Eye (tissue), 1 donor: Measurements from ENCODE around the gene ADIPOR2.

ENCODE experiments used
- DNase-seq: peaks from one replicate; pipeline ENCODE4 v3.0.0-alpha.2; 2015

The ADIPOR2 gene

GRCh38 chr12:1832801-1833595 is 142.1 kb downstream of the ADIPOR2 start:
- no peak for DNase-seq

GRCh38 chr12:1833596-1834028 is 142.7 kb downstream of the ADIPOR2 start:
- DNase-seq = no peak

GRCh38 chr12:1834186-1834925 is 143.5 kb downstream of the ADIPOR2 start:
- DNase-seq = no peak

- DNase-seq = peak; percentile 68
Observed at GRCh38 chr12:1835211-1836131, 144.6 kb downstream of the ADIPOR2 start.

DNA sequence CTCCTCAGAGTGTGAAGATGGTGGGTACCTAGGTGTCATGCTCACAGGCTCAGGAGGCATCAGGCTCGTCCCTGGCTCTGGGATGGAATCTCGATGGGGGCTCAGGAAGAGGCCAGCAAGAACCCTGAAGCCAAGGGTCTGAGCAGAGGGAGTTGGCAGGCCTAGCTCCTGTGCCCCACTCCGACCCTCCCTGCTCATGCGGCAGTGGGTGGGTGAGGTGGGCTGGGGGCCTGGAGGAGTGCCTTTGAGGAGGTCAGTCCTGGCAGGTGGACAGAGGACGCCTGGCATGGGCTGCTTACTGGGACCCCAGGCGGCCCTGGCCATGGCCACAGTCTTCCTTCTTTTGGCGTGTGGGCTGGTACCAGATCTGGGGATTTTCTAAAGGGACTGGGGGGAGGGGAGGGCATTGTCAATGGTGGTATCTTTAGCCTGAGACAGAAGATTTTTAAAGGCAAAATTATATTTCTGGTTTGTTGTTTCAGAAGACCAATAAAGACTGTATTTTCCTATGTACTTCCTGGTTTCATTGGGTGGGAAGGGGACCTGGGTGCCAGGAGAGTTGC is 145.5 kb downstream of the ADIPOR2 start:
- DNase-seq = no peak

DNA sequence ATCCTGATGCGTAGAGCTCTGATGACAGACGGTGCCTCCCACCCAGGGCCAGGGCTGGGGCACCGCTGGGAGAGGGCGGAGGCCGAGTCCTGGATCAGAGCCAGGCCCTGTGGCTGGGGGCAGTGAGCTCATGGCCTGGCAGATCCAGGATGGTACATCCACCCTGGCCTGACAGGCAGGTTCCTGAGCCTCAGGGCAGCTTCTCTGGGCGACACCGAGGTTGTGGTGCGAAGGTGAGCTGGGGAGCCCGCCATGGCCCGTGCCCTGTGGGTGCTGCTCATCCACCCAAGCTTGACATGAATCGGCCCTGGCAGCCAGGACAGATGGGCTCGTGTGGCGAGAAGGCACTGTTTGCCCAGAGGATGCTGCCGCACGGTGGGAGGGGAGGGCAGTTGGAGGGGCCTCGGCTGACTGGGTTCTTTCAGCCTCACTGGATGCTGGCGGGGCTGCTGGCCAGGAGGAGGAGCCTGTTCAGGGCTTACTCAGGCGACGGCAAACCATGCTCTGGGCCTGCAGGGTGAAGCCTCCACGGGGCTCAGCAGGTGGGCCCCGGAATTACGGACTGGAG is 146.1 kb downstream of the ADIPOR2 start:
- peak; percentile 79 for DNase-seq

DNA sequence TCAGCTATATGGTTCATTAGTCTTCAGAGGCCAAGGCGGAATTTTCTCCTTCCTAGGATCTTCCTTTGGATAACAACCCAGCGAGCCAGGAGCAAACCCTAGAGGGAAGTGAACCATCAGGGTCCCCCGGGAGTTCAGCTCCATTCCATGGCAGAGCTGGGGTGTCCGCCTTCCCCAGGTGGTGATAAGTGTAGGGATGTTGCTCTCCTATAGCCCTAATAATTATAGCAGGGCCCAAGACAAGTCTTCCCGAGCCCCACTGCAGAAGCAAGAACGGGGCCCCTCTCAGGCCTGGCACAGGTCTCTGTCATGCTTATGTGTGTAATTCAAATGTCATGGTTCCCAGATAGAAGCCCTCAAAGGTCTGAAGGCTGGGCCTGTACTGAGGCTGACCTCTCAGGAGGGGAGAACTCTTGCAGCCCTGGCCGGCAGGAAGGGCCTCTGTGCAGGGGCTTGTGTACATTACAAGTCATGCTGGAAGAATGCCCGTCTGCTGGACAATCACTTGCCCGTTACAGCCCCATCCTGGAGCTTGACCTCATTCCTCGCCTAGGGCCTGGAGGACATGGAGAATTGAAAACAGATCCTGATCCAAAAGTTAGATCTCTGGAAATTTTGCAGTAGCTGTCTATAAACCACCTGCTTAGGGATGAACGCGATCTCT is 146.8 kb downstream of the ADIPOR2 start:
- DNase-seq = no peak
